PC-3 (cell line): ENCODE results near the gene SLC38A11.

Experiments
- CTCF ChIP-seq: fragments of 300-600 bp; sonication (generic); conservative IDR thresholded peaks from 2 replicates; pipeline ENCODE4 v1.5.1; 2017; ENCODE audit warnings: antibody characterized with exemption, low read depth, mild to moderate bottlenecking, low read length
- EZH2phosphoT487 ChIP-seq: fragments of 300-600 bp; sonication (generic); IDR thresholded peaks from 2 replicates; pipeline ENCODE4 v1.6.1; 2018; ENCODE audit warnings: mild to moderate bottlenecking, antibody characterized with exemption, low read length, borderline replicate concordance

GRCh38 chr2:164915566-164915965 is 39.8 kb downstream of the SLC38A11 start:
- TF ChIP-seq EZH2phosphoT487 (no peak), CTCF (no peak)
